OCI-LY7 (cell line): ENCODE measurements around the gene KCNG1. TPM values are rescaled to one million over a fixed set of nuclear protein-coding genes. Genes with fewer than 3 reads are reported as not detected.

Source experiments
- Bru-seq: library from RNA; stranded (reverse); fragments of 400-500 nt; gene quantifications from one replicate; lab custom pipeline; 2021; lab: Mats Ljungman, UMichigan
- BruChase-seq, 2 experiments: library from RNA; stranded (reverse); fragments of 400-500 nt; gene quantifications; one replicate each; lab custom pipeline; 2021; lab: Mats Ljungman, UMichigan
- BruUV-seq: library from RNA; stranded (reverse); fragments of 400-500 nt; replicated peaks from 2 replicates; lab custom pipeline; 2021; lab: Mats Ljungman, UMichigan
- CTCF ChIA-PET: fragments of 300-600 bp; sonication (Branson Sonifier 250); formaldehyde crosslinking; loops from one replicate; lab custom pipeline; 2022; ENCODE audit warnings: antibody characterized with exemption; ENCODE audit not compliant: unreplicated experiment; lab: Charles Lee
- POLR2A ChIA-PET: fragments of 300-600 bp; sonication (Branson Sonifier 250); formaldehyde crosslinking; loops from one replicate; lab custom pipeline; 2022; ENCODE audit warnings: antibody characterized with exemption; lab: Charles Lee
- DNase-seq: peaks from one replicate; pipeline ENCODE4 v3.0.0-alpha.2; 2015; ENCODE audit warnings: low spot score
- H2AFZ ChIP-seq: fragments of 200-600 bp; sonication (generic), shearing (Covaris generic); 2 replicates; pipeline ENCODE4 v1.6.1; 2014; ENCODE audit warnings: mild to moderate bottlenecking, antibody characterized with exemption, low read length, moderate library complexity
- H3K27ac ChIP-seq: fragments of 200-600 bp; sonication (generic); 2 replicates; pipeline ENCODE4 v1.5.1; 2014; ENCODE audit warnings: mixed run types, low read depth, mild to moderate bottlenecking, moderate library complexity, low read length, inconsistent platforms; ENCODE audit not compliant: poor library complexity, severe bottlenecking
- H3K36me3 ChIP-seq: fragments of 200-600 bp; sonication (generic); 2 replicates; pipeline ENCODE4 v1.6.1; 2014; ENCODE audit warnings: mild to moderate bottlenecking, antibody characterized with exemption, low read length, moderate library complexity, mixed read lengths; ENCODE audit not compliant: insufficient read depth
- H3K4me1 ChIP-seq: fragments of 200-600 bp; sonication (generic); 2 replicates; pipeline ENCODE4 v1.5.1; 2014; ENCODE audit warnings: mild to moderate bottlenecking, low read length; ENCODE audit not compliant: insufficient read depth, poor library complexity, severe bottlenecking
- H3K4me2 ChIP-seq: fragments of 200-600 bp; sonication (generic); 2 replicates; pipeline ENCODE4 v1.6.1; 2014; ENCODE audit warnings: mild to moderate bottlenecking, low read length
- H3K4me3 ChIP-seq: fragments of 200-600 bp; sonication (generic); 2 replicates; pipeline ENCODE4 v1.5.1; 2014; ENCODE audit warnings: mild to moderate bottlenecking, low read depth, low read length; ENCODE audit not compliant: poor library complexity, severe bottlenecking
- H3K79me2 ChIP-seq: fragments of 200-600 bp; sonication (generic); 2 replicates; pipeline ENCODE4 v1.6.1; 2016; ENCODE audit warnings: low read depth, mild to moderate bottlenecking, low read length, moderate library complexity, mixed read lengths; ENCODE audit not compliant: insufficient read depth
- H3K9me2 ChIP-seq: fragments of 200-600 bp; sonication (generic); 2 replicates; pipeline ENCODE4 v1.6.1; 2016; ENCODE audit warnings: mild to moderate bottlenecking, low read length, mixed read lengths; ENCODE audit not compliant: insufficient read depth
- H3K9me3 ChIP-seq: fragments of 200-600 bp; sonication (generic); 2 replicates; pipeline ENCODE4 v1.6.1; 2014; ENCODE audit warnings: mild to moderate bottlenecking, mixed run types, low read length, mixed read lengths
- H4K20me1 ChIP-seq: fragments of 200-600 bp; sonication (generic); 2 replicates; pipeline ENCODE4 v1.6.1; 2014; ENCODE audit warnings: mild to moderate bottlenecking, antibody characterized with exemption, low read length, moderate library complexity, mixed read lengths; ENCODE audit not compliant: insufficient read depth
- CTCF ChIP-seq: fragments of 200-600 bp; sonication (generic); conservative IDR thresholded peaks from 2 replicates; pipeline ENCODE4 v1.5.1; 2014; ENCODE audit warnings: mild to moderate bottlenecking, antibody characterized with exemption, low read length, moderate library complexity, mixed read lengths
- EZH2phosphoT487 ChIP-seq: fragments of 200-600 bp; sonication (generic); IDR thresholded peaks from 2 replicates; pipeline ENCODE4 v1.6.1; 2018; ENCODE audit warnings: low read depth, borderline replicate concordance, mild to moderate bottlenecking, mixed run types, antibody characterized with exemption, low read length, moderate library complexity, mixed read lengths
- intact Hi-C: fragments of 100-400 bp; cut with micrococcal nuclease; formaldehyde crosslinking; loops from one replicate; pipeline ENCODE4 v1.10.0; 2022; ENCODE audit not compliant: unreplicated experiment
- long read RNA-seq: library from polyadenylated mRNA; stranded (forward); transcript quantifications from one replicate; pipeline ENCODE4 v2.0.0, GENCODE V29; 2022
- total RNA-seq, 2 experiments: library from RNA; depleted of rRNA in 1 of 2; stranded (reverse); fragments of >200 nt in 1 of 2; shearing (Covaris generic) in 1 of 2; gene quantifications; 2 replicates each; pipeline ENCODE4 v1.2.3, GENCODE V29; 2014 to 2022

KCNG1 gene
- not detected in 2 replicates for total RNA-seq (2014; rRNA removed; shearing (Covaris generic))
- not detected in 2 replicates for total RNA-seq (2022)
- not detected for Bru-seq, nascent RNA
- BruChase-seq, experiment 1, labeled RNA remaining after a 6-hour chase = percentile 7 among the genes with signal in this experiment
- not detected for BruChase-seq, experiment 2, labeled RNA remaining after a 2-hour chase
- long read RNA-seq = 0 reads

- POLR2A ChIA-PET = no interaction called here
- intact Hi-C loops = no loop called here
- H3K36me3 ChIP-seq = no peaks in the 10 kb centered on the region
- no peaks in the 10 kb centered on the region for H3K9me3 ChIP-seq
- no peaks in the 10 kb centered on the region for H4K20me1 ChIP-seq
- no peaks in the 10 kb centered on the region for H3K9me2 ChIP-seq
- TF ChIP-seq CTCF (no peak), EZH2phosphoT487 (no peak)
- H3K4me3 ChIP-seq = no peak within 1 kb of the TSS
- CTCF ChIA-PET = no interaction called here
- H2AFZ ChIP-seq = no peak within 1 kb of the TSS
- no peak within 1 kb of the TSS for H3K27ac ChIP-seq
- no peak for DNase-seq
- H3K79me2 ChIP-seq = no peaks in the 10 kb centered on the region
- H3K4me1 ChIP-seq = no peaks in the 10 kb centered on the region
- no peak within 1 kb of the TSS for H3K4me2 ChIP-seq
- no TSS peak for BruUV-seq
Observed at GRCh38 chr20:51022803-51023616, at the start of gene KCNG1. TSS of gene KCNG1 (minus strand) at chr20:51023107. CDS start at chr20:51010338, 12,769 bp downstream.

GRCh38 chr20:51070621-51071020 is 47.7 kb upstream of the KCNG1 start:
- TF ChIP-seq CTCF (peak; percentile 34; the same call in 1 of the 2 replicates), EZH2phosphoT487 (no peak)
- Histone ChIP-seq H3K27ac (no peak overlapping the region), H2AFZ (no peak overlapping the region), H3K4me3 (no peak overlapping the region), H3K4me2 (no peak overlapping the region), H3K9me3 (no peaks in the 10 kb centered on the region), H3K9me2 (no peaks in the 10 kb centered on the region), H3K79me2 (no peaks in the 10 kb centered on the region), H3K4me1 (no peaks in the 10 kb centered on the region), H4K20me1 (no peaks in the 10 kb centered on the region), H3K36me3 (no peaks in the 10 kb centered on the region)
- ChIA-PET POLR2A (no interaction called here), CTCF (no interaction called here)
- intact Hi-C loops = no loop called here
- no peak for DNase-seq
- BruUV-seq = no TSS peak
